ENCODE data around the gene ARRDC1. TPM values are rescaled to one million over a fixed set of nuclear protein-coding genes. Genes with fewer than 3 reads are reported as not detected.

Gene ARRDC1
- polyA plus RNA-seq, 4 donors, result 27.9 to 37.7 (median 32.3) TPM

DNA sequence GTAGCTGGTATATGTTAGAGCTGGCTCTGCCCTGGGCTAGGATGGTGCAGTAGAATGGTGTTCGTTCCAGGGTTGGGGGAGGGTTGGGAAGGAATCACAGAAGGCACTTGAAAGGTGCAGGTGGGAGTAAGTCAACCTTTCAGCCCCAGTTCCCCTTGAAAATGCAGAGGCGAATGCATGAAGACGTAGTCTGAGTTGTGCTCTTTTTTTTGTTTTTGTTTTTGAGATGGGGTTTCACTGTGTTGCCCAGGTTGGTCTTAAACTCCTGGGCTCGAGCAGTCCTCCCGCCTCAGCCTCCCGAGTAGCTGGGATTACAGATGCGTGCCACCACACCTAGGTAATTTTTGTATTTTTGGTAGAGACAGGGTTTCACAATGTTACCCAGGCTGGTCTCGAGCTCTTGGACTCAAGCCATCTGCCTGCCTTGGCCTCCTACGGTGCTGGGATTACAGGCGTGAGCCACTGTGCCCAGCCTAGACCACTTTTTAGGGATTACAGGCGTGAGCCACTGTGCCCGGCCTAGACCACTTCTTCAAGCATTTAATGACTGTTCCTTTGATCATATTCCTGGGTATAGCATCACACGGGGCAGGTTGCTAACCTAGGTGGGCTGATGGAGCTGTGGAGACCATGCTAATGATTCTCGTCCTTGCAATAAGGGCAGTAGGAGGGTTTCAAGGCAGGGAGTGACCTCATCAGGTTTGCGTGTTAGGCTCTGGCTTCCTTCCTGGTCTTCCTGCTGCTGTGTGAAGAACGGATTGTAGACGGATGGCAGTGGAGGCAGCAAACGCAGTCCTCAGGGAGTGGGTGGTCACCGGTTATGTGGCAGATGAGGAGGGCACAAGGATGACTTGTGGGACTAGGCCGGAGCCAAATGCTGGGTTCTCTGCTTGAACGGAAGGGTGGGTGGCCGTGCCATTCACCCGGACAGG, 27.0 kb downstream of the ARRDC1 start:
- DNase-seq (ENCODE audit: low read depth in 4 of 4, low spot score in 3 of 4), result no peak

DNA sequence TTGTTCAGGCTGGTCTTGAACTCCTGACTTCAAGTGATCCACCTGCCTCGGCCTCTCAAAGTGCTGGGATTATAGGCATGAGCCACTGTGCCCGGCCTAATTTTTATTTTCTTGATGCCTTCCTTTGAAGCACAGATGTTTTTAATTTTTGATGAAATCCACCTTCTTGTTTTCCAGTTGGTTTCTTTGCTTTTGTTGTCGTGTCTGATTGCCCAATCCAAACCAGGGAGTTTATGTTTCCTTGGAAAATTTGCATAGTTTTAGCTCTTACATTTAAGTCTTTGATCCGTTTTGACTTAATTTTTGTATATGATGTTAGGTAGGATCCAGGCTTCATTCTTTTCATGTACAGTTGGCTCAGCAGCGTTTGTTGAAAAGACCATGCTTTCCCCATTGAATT, 28.5 kb downstream of the ARRDC1 start:
- no peak for DNase-seq (ENCODE audit: low read depth in 4 of 4, low spot score in 3 of 4)

DNA sequence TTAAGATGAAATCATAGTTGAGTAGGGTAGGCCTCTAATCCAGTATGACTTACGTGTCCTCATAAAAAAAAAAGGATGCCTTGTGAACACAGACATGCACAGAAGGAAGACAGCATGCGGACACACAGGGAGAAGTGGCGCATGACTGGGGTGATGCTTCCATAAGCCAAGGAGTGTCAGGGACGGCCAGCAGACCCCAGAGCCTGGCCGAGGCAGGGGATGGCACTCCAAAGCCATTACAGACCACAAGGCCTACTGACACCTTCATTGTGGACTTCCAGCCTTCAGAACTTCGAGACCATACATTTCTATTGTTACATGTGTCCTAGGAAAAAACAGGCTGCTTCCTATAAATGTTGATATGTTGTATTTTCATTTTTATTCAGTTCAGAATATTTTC, 33.2 kb downstream of the ARRDC1 start:
- no peak for DNase-seq (ENCODE audit: low read depth in 4 of 4, low spot score in 3 of 4)

DNA sequence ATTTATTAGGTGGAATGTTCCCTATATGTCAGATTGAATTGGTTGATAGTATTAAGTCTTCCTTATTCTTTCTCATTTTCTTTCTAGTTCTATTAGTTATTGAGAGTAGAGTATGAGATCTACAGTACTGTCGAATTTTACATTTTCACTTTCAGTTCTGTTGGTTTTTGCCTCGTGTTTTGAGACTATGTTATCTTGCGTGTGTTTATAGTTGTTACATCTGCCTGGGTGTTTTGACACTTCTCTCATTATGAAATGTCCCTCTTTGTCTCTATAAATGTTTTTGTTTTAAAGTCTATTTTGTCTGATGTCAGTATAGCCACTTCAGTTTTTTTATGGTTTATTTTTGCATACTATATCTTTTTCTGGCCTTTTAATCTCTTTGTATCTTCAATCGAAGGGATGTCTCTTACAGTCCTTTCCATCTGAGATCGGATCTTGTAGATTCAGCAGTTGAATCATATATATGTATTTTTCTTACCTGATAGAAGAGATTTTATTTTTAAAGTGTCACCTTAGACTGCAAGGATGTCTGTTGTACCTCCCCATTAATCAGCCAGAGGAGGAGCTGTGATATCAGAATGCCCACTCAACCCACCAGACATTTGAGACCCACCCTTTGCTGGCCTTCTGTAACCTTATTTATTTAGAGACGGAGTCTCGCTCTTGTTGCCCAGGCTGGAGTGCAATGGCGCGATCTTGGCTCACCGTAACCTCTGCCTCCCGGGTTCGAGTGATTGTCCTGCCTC, 34.0 kb downstream of the ARRDC1 start:
- no peak for DNase-seq (ENCODE audit: low read depth in 4 of 4, low spot score in 3 of 4)

DNA sequence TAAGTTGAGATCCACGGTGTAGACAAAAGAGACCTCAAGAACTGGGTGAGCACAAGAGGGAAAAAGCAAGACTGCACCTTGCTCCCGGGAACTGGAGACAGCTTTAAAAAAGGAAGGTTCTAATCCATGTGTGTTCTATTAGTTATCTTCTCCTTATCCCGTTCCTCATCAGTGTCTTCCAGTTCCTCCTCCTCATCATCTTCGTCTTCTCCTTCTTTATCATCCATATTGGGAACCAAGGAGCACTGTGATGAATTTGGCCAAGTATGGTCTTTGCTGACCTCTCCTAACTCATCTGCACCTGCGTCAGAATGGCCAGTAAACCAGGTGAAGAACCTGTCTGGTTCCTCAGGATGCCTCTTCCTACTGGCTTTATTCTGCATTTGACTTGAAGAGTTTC, 35.4 kb downstream of the ARRDC1 start:
- DNase-seq (ENCODE audit: low read depth in 4 of 4, low spot score in 3 of 4), result no peak

DNA sequence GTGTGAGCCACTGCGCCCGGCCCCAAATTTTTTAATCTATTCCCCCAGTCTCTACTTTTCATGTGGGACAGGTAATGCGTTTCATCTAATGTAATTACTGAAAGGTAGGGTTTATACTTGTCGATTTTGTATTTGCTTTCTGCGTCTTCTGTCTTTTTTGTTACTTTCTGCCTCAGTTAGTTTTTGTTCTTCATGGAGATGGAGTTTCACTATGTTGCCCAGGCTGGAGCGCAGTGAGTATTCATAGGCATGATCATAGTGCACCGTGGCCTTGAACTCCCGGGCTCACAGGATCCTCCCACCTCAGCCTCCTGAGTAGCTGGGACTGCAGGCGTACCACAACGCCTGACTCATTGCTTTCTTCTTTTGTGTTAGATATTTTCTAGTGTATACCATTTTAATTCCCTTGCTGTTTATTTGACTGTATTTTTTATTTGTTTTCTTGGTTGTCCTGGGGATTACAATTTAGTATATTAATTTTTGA, 36.7 kb downstream of the ARRDC1 start:
- DNase-seq (ENCODE audit: low read depth in 4 of 4, low spot score in 3 of 4), result no peak

DNA sequence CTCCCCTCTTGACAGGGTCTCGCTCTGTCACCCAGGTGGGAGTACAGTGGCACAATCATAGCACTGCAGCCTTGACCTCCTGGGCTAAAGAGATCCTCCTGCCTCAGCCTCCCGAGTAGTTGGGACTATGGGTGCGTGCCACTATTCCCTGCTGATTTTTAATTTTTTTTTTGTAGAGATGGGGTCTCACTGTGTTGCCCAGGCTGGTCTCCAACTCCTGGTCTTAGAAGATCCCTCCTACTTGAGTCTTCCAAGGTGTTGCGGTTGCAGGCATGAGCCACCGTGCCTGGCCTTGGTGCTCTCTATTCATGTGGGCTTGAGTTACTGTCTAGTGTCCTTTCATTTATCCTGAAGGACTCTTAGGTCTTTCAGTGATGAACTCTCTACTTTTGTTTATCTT, 37.4 kb downstream of the ARRDC1 start:
- DNase-seq (ENCODE audit: low read depth in 4 of 4, low spot score in 3 of 4), result no peak

DNA sequence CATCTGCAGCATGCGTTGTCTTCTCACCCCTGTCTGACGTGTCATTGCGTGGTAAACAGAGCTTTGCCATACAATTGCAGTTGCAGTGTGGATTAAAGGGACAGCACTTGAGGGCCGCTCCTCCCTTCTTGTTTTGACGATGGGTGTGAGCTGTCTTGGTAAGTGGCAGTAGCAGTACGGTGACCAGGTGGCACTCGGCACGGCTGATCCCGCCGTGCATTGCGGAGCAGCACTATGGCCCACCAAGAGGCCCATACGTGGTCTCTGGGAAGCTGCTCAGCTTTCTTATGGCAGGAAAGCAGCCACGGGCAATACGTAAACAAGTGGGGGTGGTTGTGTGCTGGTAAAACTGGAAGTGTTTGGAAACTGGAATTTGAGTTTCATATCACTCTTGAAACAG, 38.4 kb downstream of the ARRDC1 start:
- no peak for DNase-seq (ENCODE audit: low read depth in 4 of 4, low spot score in 3 of 4)

DNA sequence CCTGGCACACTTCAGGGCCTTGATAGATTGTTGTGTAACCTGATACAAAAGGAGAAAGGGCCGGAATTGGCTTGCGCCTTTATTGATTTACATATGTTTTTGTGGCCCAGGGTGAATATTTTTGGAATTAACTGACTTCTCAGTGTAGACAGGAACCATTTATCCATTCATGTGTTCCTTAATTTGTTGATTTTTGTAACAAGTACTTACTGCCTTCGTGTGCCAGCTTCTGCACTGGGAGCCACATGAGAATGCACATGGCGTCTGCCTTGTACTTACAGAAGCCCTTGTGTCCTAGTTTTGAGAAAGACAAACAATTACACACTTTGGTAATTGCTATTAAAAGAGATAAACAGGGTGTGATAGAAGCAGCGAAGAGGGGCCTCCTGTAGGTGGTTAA, 39.7 kb downstream of the ARRDC1 start:
- no peak for DNase-seq (ENCODE audit: low read depth in 4 of 4, low spot score in 3 of 4)

DNA sequence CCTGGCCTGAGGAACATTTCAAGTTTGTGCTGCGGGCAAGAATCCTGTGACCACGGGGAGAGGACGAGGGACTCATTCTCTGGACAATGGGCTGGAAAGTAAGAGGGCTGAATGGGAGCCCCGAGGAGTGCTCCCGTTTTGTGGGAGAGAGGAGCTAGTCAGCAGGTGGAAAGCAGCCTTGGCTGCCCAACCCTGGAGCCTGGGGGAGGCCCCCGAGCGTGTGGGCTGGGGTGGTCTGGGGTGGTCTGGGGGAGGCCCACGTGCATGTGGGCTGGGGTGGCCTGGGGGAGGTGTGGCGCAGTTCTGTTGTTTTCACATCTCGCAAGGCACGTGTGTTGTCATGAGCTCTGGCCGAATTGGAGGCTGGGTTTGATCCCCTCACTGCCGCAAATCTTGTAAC, 40.9 kb downstream of the ARRDC1 start:
- DNase-seq (ENCODE audit: low read depth in 4 of 4, low spot score in 3 of 4), result no peak

DNA sequence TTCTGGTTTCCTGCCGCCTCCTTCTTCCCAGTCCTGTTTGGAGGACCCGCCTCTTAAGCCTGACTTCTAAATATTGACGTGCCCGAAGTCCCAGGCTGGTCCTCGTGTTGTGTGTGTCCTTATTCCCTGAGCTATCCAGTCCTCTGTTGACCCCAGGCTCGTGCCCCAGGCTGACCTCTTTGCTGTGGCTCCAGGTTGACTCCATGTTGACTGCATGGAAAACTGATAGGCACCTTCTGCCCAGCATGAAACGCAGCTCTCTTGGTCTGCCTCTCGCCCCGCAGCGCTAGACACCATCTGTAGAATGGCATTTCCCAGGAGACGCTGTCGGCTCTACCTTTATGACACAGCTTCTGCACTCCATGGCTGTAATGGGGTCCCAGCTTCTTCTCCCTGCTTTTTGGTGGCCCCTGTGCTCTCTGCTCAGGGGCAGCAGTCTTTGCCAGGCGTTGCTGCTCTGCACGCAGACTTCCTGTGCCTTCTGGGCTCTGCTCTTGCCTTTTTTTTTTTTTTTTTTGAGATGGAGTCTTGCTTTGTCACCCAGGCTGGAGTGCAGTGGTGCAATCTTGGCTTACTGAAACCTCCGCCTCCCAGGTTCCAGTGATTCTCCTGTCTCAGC, 41.7 kb downstream of the ARRDC1 start:
- DNase-seq (ENCODE audit: low read depth in 4 of 4, low spot score in 3 of 4), result no peak

DNA sequence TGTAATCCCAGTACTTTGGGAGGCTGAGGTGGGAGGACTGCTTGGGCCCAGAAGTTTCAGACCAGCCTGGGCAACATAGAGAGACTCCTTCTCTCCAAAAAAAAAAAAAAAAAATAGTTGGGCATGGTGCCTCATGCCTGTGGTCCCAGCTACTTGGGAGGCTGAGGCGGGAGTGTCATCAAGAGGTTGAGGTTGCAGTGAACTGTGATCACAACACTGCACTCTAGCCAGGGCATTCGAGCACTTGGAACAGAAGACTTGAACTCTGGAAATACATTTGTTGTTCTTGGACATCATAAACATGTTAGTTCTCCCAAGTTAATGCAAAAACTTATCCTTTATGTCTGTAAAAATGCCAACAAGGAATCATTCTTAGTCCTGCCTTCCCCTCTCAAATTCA, 42.9 kb downstream of the ARRDC1 start:
- DNase-seq (ENCODE audit: low read depth in 4 of 4, low spot score in 3 of 4), result no peak

DNA sequence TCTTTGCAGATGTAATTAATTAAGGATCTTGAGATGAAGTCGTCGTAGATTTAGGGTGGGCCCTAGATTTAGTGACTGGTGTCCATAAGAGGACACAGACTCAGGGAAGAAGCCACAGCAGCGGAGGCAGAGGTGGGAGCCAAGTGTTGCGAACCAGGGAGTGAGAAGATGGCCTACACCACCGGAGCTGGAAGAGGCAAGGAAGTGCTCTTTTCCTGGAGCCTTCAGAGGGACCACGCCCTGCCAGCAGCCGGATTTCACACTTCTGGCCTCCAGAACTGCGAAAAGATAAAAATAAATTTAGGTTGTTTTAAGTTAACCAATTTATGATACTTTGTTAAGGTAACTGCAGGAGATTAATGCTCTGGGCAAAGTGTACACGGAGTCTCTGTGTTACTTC, 44.1 kb downstream of the ARRDC1 start:
- DNase-seq (ENCODE audit: low read depth in 4 of 4, low spot score in 3 of 4), result no peak

DNA sequence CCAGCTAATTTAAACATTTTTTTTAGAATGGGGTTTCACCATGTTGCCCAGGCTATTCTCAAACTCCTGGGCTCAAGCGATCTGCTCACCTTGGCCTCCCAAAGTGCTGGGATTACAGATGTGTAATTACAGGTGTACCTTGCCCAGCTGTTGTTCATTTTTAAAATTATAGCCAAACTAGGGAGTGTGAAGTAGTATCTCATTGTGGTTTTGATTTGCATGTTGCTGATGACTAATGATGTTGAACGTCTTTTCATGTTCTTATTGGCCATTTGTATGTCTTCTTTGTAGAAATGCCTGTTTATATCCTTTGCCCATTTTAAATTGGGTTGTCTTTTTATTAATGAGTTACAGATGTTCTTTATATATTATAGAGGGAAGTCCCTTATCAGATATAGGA, 44.8 kb downstream of the ARRDC1 start:
- DNase-seq (ENCODE audit: low read depth in 4 of 4, low spot score in 3 of 4), result no peak

DNA sequence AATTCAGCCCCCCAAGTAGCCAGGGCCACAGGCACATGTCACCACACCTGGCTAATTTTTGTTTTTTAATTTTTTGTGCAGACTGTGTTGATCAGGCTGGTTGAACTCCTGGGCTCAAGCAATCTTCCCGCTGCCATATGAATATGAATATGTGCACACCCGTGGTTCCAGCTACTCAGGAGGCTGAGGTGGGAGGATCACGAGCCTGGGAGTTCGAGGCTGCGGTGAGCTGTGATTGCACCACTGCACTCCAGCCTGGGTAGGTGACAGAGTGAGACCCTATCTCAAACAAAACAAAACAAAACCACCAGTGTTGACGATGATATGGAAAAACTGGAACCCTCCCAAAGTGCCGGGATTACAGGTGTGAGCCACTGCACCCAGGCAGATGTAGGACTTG, 45.3 kb downstream of the ARRDC1 start:
- no peak for DNase-seq (ENCODE audit: low read depth in 4 of 4, low spot score in 3 of 4)

DNA sequence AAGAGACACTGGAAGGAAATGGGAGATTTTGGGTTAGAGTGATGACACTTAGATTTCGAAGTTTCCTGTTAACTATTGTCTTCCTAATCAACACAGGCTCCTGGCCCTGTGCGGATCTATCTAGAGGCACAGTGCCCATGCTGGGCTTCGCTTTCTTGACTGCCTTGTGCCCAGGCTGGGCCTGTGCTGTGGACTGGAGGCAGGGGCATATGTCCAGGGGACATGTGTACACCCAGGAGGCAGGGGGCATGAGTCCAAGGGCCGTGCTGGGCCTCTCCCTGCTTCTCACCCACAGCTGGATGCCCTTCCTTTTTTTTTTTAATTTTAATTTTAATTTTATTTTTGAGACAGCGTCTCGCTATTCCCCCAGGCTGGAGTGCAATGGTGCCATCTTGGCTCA, 50.9 kb downstream of the ARRDC1 start:
- no peak for DNase-seq (ENCODE audit: low read depth in 4 of 4, low spot score in 3 of 4)

DNA sequence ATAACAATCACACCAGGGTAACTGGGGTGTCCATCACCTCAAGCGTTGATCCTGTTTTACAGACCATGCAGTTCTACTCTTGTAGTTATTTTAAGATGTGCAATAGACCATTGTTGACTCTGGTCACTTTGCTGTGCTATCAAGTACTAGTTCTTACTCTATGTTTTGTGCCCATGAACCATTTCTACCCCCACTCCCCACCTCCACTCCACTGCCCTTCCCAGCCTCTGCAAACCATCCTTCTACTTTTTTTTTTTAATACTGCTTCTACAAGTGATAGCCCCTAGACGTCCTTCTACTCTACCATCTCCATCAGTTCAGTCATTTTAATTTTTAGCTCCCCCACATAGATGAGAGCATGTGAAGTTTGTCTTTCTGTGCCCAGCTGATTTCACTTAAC, 52.1 kb downstream of the ARRDC1 start:
- no peak for DNase-seq (ENCODE audit: low read depth in 4 of 4, low spot score in 3 of 4)

DNA sequence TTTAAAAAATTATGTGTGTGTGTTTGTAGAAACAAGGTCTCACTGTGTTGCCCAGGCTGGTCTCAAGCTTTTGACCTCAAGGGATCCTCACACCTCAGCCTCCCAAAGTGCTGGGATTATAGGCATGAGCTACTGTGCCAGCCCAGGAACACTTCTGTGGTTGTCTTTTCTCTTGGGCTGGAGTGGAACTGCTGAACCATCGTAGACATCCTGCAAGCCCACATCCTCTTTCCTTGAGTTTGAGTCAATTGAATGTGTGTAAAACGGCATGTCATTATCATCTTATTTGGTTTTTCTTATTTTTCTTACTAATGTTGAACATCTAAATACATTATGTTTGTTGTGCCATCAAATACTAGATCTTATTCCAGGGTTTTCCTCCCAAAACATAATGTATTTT, 53.3 kb downstream of the ARRDC1 start:
- no peak for DNase-seq (ENCODE audit: low read depth in 4 of 4, low spot score in 3 of 4)

DNA sequence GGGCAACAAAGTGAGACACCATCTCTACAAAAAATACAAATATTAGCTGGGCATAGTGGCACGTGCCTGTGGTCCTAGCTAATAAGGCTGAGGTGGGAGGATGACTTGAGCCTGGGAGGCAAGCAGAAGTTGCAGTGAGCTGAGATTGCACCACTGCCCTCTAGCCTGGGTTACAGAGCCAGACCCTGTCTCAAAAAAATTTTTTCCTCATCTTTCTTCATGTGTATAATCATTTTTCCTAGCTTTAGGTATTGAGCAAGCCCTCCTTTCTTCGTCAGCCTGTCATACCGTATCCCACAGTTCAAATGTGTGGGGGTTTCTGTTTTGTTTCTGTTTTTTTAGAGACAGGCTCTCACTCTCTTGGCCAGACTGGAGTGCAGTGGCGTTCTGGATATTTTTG, 54.7 kb downstream of the ARRDC1 start:
- no peak for DNase-seq (ENCODE audit: low read depth in 4 of 4, low spot score in 3 of 4)

DNA sequence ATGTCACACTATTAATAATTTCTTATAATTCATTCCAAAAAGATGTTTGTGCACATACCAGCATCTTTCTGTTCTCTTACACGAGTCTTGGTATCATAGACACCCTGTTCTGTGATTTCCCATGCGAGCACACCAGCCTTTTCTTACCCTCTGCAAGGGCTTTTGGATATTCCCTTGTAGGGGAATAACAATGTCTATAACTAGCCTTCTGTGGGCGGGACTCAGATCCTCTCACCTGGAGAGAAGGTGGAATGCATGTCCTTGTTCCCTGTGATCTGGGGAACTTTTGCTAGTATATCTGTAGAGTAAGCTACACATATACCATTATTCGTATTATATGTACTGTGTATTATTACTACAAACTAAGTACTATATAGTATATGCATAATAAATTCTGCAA, 58.1 kb downstream of the ARRDC1 start:
- DNase-seq (ENCODE audit: low read depth in 4 of 4, low spot score in 3 of 4), result no peak

DNA sequence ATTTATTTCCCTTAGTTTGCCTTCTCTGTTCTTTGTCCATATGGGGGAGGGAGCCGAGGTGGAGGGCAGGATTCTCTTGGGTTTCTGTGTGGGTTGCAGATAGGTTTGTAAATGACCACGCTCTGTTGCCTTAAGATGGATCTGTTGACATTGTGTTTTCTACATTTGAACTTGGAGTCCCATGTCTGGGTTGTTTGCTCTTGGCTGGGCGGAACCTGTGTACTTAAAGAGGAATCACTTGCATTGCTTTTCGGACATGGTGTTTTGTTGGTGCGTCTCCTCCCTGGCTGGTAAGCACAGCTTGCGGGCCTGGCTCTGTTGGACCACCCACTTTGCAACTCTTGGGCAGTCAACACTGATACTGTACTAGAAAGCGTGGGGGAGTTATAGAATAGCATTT, 59.2 kb downstream of the ARRDC1 start:
- no peak for DNase-seq (ENCODE audit: low read depth in 4 of 4, low spot score in 3 of 4)
